Measurements from ENCODE around the gene PKD1L1. TPM values are rescaled to one million over a fixed set of nuclear protein-coding genes. Genes with fewer than 3 reads are reported as not detected.

The PKD1L1 gene
- total RNA-seq, 1 experiment from 2014 or later, result 0.17 TPM

DNA sequence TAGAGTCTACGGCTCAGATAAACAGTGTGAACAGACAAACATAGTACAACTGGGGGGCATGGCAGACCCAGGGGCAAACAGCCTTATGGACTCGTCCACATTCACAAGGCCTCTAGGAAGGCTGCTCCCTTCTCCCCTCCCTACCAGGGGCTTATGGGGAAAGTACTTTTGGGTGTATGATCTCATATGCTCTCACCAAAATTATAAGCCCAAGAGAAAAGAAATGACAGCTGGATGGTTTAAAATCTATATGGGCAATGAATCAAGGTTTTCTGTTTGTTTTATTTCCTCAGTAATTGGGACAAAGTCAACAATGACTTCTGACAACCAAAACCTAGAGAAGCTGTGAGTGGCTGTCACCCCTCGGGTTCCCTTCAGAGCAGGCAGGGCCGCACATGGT is 144.4 kb downstream of the PKD1L1 start:
- no CpG with 5 or more reads among the region's 4 CpGs for WGBS (ENCODE audit: extremely low coverage, insufficient read length, low lambda C conversion rate)
- H3K27ac Mint-ChIP-seq, result no peak overlapping the region
- Histone ChIP-seq H4K20me1 (ENCODE audit: control insufficient read depth, insufficient read depth, insufficient read length) (no peaks in the 10 kb centered on the region), H3K79me1 (ENCODE audit: insufficient read depth, low read depth, low read length, poor library complexity, severe bottlenecking) (no peaks in the 10 kb centered on the region), H2BK12ac (ENCODE audit: insufficient read length, low read depth, low read length) (no peak overlapping the region), H2AFZ (ENCODE audit: low read length) (no peak overlapping the region), H3K27me3 (ENCODE audit: insufficient read depth, low read length) (no peaks in the 10 kb centered on the region), H3K9ac (ENCODE audit: extremely low read depth, insufficient read length, low read length) (no peak overlapping the region), H3K27ac (ENCODE audit: insufficient read length, low read depth, low read length) (no peak overlapping the region), H3K56ac (ENCODE audit: insufficient read length, low read depth, low read length) (no peak overlapping the region), H4K5ac (ENCODE audit: insufficient read length, low read depth, low read length) (no peak overlapping the region), H2BK15ac (ENCODE audit: low read depth, low read length) (no peak overlapping the region), H3K23ac (ENCODE audit: insufficient read length, low read depth, low read length) (no peak overlapping the region), H3K14ac (ENCODE audit: insufficient read depth, low read length) (no peak overlapping the region), H3K4me2 (ENCODE audit: insufficient read depth, insufficient read length, low read length) (no peak overlapping the region), H4K8ac (replicated peaks; ENCODE audit: insufficient read length, low read depth, low read length) (no peak overlapping the region), H3K79me2 (ENCODE audit: insufficient read depth, low read length) (no peaks in the 10 kb centered on the region), H3K23me2 (ENCODE audit: insufficient read length, low read depth, low read length, poor library complexity, severe bottlenecking) (no peaks in the 10 kb centered on the region), H3K9me3 (ENCODE audit: control insufficient read depth, low read depth, low read length) (no peaks in the 10 kb centered on the region), H2BK120ac (ENCODE audit: low read depth, low read length, poor library complexity, severe bottlenecking) (no peak overlapping the region), H3K4me1 (ENCODE audit: insufficient read depth, low read length) (no peaks in the 10 kb centered on the region), H3K4ac (ENCODE audit: low read depth, low read length) (no peak overlapping the region), H2BK20ac (ENCODE audit: low read depth, low read length, poor library complexity, severe bottlenecking) (no peak overlapping the region), H3T11ph (ENCODE audit: low read length) (no peak overlapping the region), H2AK5ac (ENCODE audit: insufficient read length, low read length) (no peak overlapping the region), H4K91ac (ENCODE audit: insufficient read length, low read depth, low read length) (no peak overlapping the region), H3K18ac (ENCODE audit: insufficient read length, low read depth, low read length) (no peak overlapping the region), H2BK5ac (ENCODE audit: insufficient read length, low read length) (no peak overlapping the region)
- no peaks in the 10 kb centered on the region for H3K9me3 Mint-ChIP-seq
- peaks cover 3% of the 10 kb centered on the region for H3K27me3 Mint-ChIP-seq (ENCODE audit: low read depth)
- no peaks in the 10 kb centered on the region for H3K4me1 Mint-ChIP-seq
- TF ChIP-seq, protein P1, sequence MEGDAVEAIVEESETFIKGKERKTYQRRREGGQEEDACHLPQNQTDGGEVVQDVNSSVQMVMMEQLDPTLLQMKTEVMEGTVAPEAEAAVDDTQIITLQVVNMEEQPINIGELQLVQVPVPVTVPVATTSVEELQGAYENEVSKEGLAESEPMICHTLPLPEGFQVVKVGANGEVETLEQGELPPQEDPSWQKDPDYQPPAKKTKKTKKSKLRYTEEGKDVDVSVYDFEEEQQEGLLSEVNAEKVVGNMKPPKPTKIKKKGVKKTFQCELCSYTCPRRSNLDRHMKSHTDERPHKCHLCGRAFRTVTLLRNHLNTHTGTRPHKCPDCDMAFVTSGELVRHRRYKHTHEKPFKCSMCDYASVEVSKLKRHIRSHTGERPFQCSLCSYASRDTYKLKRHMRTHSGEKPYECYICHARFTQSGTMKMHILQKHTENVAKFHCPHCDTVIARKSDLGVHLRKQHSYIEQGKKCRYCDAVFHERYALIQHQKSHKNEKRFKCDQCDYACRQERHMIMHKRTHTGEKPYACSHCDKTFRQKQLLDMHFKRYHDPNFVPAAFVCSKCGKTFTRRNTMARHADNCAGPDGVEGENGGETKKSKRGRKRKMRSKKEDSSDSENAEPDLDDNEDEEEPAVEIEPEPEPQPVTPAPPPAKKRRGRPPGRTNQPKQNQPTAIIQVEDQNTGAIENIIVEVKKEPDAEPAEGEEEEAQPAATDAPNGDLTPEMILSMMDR (conservative IDR thresholded peaks at IDR 0.05), result no peak
- no peaks in the 10 kb centered on the region for H3K36me3 Mint-ChIP-seq (ENCODE audit: insufficient read depth in 1 of 3, low read depth in 3 of 3)
- no peak for DNase-seq
- H3K4me3 Mint-ChIP-seq, result no peak overlapping the region
